Tibial nerve (tissue), 3 donors: ENCODE measurements around the gene FOXK2.

Source experiments
- POLR2A ChIP-seq, 2 donors: fragments of 450-650 bp; IDR thresholded peaks; one replicate each; pipeline ENCODE4 v1.6.1; 2017; ENCODE audit warnings: antibody characterized with exemption in 2 of 2, mild to moderate bottlenecking in 2 of 2, moderate library complexity in 2 of 2
- TF ChIP-seq, protein P1 (sequence below), 5 experiments: fragments of 200-600 bp in 3 of 5; fragments of 450-650 bp in 2 of 5; sonication (generic) in 3 of 5; IDR thresholded peaks; one replicate each; pipeline ENCODE4 v1.5.1; 2016 to 2019; ENCODE audit warnings: antibody characterized with exemption in 5 of 5, mild to moderate bottlenecking in 3 of 5, moderate library complexity in 2 of 5

DNA sequence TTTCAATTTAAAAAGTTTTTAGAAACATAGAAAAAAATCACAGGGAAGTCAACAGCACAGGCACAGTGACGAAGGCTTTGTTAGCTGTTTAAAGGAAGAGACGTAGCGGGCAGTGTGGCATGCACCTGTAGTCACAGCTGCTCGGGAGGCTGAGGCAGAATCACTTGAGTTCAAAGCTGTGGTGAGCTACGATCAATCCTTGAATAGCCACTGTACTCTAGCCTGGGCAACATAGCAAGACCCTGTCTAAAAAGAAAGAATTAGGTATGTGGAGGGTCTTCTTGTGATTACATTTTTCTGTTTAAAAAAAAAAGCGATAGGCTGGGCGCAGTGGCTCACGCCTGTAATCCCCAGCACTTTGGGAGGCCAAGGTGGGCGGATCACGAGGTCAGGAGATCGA, 50.1 kb downstream of the FOXK2 start:
- TF ChIP-seq, protein P1, sequence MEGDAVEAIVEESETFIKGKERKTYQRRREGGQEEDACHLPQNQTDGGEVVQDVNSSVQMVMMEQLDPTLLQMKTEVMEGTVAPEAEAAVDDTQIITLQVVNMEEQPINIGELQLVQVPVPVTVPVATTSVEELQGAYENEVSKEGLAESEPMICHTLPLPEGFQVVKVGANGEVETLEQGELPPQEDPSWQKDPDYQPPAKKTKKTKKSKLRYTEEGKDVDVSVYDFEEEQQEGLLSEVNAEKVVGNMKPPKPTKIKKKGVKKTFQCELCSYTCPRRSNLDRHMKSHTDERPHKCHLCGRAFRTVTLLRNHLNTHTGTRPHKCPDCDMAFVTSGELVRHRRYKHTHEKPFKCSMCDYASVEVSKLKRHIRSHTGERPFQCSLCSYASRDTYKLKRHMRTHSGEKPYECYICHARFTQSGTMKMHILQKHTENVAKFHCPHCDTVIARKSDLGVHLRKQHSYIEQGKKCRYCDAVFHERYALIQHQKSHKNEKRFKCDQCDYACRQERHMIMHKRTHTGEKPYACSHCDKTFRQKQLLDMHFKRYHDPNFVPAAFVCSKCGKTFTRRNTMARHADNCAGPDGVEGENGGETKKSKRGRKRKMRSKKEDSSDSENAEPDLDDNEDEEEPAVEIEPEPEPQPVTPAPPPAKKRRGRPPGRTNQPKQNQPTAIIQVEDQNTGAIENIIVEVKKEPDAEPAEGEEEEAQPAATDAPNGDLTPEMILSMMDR (IDR thresholded peaks at IDR 0.05) = no peak
- no peak for TF ChIP-seq POLR2A (IDR thresholded peaks at IDR 0.05)
